Endothelial cell (in vitro differentiated cells): ENCODE data around the gene CCDC85C. TPM values are rescaled to one million over a fixed set of nuclear protein-coding genes. Genes with fewer than 3 reads are reported as not detected.

ENCODE experiments used
- DNase-seq: peaks from one replicate; pipeline ENCODE4 v3.0.0; 2021; ENCODE audit warnings: low spot score
- H3K27ac Mint-ChIP-seq: one replicate; pipeline ENCODE4 v1.8.0; 2021; ENCODE audit warnings: mixed read lengths, inconsistent platforms; ENCODE audit not compliant: unreplicated experiment
- H3K27me3 Mint-ChIP-seq: one replicate; pipeline ENCODE4 v1.8.0; 2021; ENCODE audit warnings: mild to moderate bottlenecking, moderate library complexity, mixed read lengths, inconsistent platforms; ENCODE audit not compliant: unreplicated experiment
- H3K36me3 Mint-ChIP-seq: one replicate; pipeline ENCODE4 v1.8.0; 2021; ENCODE audit warnings: mild to moderate bottlenecking, low read depth, mixed read lengths, inconsistent platforms; ENCODE audit not compliant: unreplicated experiment
- H3K4me1 Mint-ChIP-seq: one replicate; pipeline ENCODE4 v1.8.0; 2021; ENCODE audit warnings: mild to moderate bottlenecking, mixed read lengths, inconsistent platforms; ENCODE audit not compliant: unreplicated experiment
- H3K4me3 Mint-ChIP-seq: one replicate; pipeline ENCODE4 v1.8.0; 2021; ENCODE audit warnings: mild to moderate bottlenecking, mixed read lengths, inconsistent platforms; ENCODE audit not compliant: unreplicated experiment
- H3K9me3 Mint-ChIP-seq: one replicate; pipeline ENCODE4 v1.8.0; 2021; ENCODE audit warnings: mixed read lengths, inconsistent platforms; ENCODE audit not compliant: unreplicated experiment
- total RNA-seq: library from RNA; stranded (reverse); fragmentation: NEBNext Ultra II Directional; extraction: Animal tissue kit (Norgen Biotek cat#: 25700); gene quantifications from one replicate; pipeline ENCODE4 v1.2.1, GENCODE V29; 2021; ENCODE audit not compliant: unreplicated experiment
- TF ChIP-seq, protein P1 (sequence below): fragments of 200-600 bp; sonication (generic); IDR thresholded peaks from one replicate; pipeline ENCODE4 v1.5.0; 2021; ENCODE audit warnings: antibody characterized with exemption; ENCODE audit not compliant: unreplicated experiment

The CCDC85C gene
- total RNA-seq, 1 donor from 2014 or later: 42.1 TPM

- Mint-ChIP-seq H3K36me3 (peaks cover 11% of the 10 kb centered on the region), H3K9me3 (no peaks in the 10 kb centered on the region), H3K27me3 (peaks cover 10% of the 10 kb centered on the region), H3K4me1 (no peaks in the 10 kb centered on the region), H3K27ac (no peak overlapping the region), H3K4me3 (no peak overlapping the region)
- TF ChIP-seq, protein P1, sequence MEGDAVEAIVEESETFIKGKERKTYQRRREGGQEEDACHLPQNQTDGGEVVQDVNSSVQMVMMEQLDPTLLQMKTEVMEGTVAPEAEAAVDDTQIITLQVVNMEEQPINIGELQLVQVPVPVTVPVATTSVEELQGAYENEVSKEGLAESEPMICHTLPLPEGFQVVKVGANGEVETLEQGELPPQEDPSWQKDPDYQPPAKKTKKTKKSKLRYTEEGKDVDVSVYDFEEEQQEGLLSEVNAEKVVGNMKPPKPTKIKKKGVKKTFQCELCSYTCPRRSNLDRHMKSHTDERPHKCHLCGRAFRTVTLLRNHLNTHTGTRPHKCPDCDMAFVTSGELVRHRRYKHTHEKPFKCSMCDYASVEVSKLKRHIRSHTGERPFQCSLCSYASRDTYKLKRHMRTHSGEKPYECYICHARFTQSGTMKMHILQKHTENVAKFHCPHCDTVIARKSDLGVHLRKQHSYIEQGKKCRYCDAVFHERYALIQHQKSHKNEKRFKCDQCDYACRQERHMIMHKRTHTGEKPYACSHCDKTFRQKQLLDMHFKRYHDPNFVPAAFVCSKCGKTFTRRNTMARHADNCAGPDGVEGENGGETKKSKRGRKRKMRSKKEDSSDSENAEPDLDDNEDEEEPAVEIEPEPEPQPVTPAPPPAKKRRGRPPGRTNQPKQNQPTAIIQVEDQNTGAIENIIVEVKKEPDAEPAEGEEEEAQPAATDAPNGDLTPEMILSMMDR: no peak
- DNase-seq: no peak
Measured at GRCh38 chr14:99515301-99516155, 88.5 kb downstream of the CCDC85C start.

GRCh38 chr14:99514552-99515300, 89.3 kb downstream of the CCDC85C start:
- peaks cover 12% of the 10 kb centered on the region for H3K27me3 Mint-ChIP-seq
- TF ChIP-seq, protein P1: no peak
- no peaks in the 10 kb centered on the region for H3K9me3 Mint-ChIP-seq
- no peak for DNase-seq
- peaks cover 11% of the 10 kb centered on the region for H3K36me3 Mint-ChIP-seq
- H3K4me1 Mint-ChIP-seq: no peaks in the 10 kb centered on the region
- no peak overlapping the region for H3K27ac Mint-ChIP-seq
- H3K4me3 Mint-ChIP-seq: no peak overlapping the region

- Mint-ChIP-seq H3K27me3 (peaks cover 19% of the 10 kb centered on the region), H3K36me3 (peaks cover 17% of the 10 kb centered on the region), H3K27ac (no peak overlapping the region), H3K4me1 (no peaks in the 10 kb centered on the region), H3K9me3 (no peaks in the 10 kb centered on the region), H3K4me3 (no peak overlapping the region)
- DNase-seq: no peak
- TF ChIP-seq, protein P1: no peak
Measured at GRCh38 chr14:99513946-99514551, 90.0 kb downstream of the CCDC85C start.

- TF ChIP-seq, protein P1: no peak
- Mint-ChIP-seq H3K4me3 (no peak overlapping the region), H3K27ac (no peak overlapping the region), H3K36me3 (peaks cover 25% of the 10 kb centered on the region), H3K9me3 (no peaks in the 10 kb centered on the region), H3K27me3 (peaks cover 23% of the 10 kb centered on the region), H3K4me1 (no peaks in the 10 kb centered on the region)
- DNase-seq: no peak
Measured at GRCh38 chr14:99513183-99513694, 90.8 kb downstream of the CCDC85C start.
